ENCODE data around the gene HS1BP3.

The HS1BP3 gene

DNA sequence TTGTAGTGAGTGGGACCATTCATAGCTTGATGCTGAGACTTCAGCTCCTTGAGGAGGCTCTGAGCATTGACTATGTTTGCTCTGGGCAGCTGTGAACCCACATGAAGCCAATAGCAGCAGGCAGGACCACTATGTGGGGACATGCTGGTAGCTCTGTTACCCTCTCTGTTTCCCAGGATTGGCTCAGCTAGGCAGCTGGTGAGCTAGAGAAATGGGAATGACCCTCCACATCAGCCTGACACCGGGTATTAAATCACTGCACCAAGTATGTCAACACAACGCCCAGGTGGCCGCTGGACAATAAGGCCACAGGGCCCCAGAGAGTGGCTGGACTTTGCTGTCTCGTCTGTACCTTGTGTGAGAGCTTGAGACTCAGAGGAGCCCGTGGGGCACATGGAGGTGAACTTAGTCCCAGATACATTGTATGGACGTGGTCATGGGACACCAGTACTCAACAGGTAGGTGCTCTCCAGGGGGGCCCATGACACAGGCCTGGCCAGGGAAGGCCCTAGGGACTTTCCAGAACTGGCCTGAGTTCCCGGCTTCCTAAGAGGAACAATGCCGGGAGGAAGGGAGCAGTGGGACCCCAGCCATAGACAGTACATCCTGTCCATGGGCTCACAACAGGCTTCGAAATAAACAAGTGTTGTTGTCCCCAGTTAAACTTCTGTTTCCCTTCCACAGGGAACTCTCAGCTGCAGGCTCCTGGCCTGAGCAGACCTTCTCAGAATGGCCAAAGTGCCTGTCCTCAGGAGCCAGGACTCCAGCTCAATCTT is 35.2 kb downstream of the HS1BP3 start:
- DNase-seq, result no peak

DNA sequence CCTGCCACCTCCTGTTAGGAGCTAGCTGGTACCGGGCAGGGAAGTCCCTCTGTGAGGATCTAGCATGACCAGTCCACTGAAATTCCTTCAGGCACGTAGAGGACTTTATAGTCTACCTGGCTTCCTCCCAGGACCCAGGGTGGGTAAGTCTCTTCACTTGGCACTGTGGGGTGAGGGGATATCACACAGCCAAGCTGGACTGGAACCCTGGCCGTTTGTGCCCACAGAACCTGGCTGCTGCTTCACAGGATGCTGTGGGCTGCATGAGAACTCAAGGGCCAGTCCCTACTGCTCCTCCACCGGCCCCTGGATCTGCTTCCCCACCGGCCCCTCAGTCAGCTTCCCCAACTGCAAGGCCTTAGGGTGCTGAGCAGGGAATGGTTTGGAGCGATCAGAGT is 35.8 kb downstream of the HS1BP3 start:
- DNase-seq, result no peak

GRCh38 chr2:20614201-20615067 is 36.5 kb downstream of the HS1BP3 start:
- DNase-seq, result peak; percentile 55

DNA sequence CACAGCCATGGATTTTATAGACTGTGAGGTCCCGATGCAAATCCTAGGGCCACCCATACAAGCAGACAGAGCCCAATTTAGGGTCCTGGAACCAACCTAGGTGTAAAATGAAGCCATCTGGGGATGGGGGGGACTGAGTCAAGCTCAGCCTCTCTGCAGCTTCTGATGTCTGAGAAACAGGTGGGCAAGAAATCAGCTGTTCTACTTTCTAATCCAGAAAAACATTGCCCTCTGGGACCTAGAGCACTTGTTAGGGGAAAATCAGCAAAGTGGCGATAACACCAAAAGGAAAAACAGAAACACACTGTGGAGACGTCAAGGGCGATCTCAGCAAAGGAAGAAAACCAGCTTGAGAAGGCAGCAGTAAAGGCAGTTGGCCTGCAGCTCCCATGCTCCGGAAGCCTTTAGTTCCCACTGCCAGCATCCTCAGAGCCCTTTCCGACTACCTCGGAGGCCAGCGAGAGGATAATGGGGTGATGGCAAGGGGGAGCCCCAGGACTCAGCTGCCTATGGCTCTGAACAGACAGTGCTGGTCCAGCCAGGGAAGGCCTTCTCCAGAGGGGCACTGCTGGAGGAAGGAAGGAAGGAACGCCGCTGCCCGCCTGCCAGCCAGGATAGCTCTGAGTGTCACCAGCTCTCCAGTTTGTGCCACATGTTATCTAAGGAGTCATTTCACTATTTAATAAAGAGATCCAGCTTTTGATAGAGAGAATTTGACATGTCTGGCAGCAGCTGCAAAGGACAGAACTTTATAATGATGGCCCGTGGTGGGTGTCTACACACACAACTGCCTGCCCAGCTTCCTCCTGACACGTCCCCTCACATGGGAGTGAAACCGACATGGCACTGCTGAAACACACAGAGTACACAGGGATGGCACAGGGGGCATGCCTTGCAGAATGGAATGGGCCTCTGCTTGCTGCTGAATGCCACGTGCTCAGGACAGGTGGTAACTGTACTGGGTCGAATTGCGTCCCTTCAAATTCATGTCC is 37.7 kb downstream of the HS1BP3 start:
- no peak for DNase-seq

DNA sequence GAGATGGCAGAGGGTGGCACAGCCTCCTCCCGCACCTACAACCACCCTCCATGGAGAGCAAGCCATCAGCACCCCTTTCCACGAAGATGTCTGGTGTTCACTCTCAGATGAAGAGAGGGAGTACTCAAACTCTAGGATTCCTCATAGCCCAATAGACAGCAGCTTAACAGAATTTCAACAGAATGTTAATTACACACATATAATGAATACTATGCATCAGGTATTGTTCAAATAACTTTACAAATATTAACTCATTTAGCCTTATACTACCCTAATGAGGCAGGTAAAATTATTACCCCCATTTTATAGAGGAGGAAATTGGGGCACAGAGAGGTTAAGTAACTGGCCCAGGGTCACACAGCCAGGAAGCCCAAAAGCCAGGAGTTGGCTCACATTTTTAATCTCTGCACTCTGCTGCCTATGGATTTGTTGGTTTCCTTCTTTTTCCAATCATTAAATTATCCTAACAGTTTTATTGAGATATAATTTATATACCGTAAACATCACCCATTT is 39.0 kb downstream of the HS1BP3 start:
- no peak for DNase-seq

- no peak for DNase-seq
These were observed 39.6 kb downstream of the HS1BP3 start for GRCh38 chr2:20611077-20611843.

GRCh38 chr2:20609995-20610357 is 40.9 kb downstream of the HS1BP3 start:
- no peak for DNase-seq

DNA sequence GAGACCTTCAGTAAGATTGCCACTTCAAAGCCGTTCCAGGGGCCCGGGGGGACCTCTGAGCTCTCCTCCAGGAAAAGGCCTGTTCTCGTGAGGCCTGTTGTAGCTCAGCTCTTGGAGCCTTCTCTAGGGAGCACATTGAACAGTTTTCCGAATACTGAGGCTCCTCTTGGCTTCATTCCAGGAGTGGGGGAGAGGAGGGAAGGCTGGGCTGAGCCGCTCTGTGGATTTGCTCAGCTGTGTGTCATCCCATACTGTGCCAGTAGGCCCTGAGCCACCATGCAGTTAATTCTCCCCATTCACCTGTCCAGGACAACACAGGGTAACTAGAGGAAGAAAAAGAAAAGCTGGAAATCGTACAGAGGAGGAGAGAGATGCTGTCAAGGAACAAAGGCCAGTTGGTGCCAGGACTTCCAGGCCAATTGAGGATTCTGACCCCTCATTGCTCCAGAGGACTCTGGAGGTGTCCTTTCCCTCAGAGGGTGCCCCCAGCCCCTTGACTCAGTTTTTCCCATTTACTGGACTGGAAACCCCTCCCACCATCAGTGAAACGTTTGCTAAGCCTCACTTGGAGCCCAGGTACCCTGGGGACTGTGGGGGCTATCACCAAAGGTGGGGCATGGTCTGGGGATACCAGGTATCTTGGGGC is 41.4 kb downstream of the HS1BP3 start:
- peak; percentile 50 for DNase-seq

DNA sequence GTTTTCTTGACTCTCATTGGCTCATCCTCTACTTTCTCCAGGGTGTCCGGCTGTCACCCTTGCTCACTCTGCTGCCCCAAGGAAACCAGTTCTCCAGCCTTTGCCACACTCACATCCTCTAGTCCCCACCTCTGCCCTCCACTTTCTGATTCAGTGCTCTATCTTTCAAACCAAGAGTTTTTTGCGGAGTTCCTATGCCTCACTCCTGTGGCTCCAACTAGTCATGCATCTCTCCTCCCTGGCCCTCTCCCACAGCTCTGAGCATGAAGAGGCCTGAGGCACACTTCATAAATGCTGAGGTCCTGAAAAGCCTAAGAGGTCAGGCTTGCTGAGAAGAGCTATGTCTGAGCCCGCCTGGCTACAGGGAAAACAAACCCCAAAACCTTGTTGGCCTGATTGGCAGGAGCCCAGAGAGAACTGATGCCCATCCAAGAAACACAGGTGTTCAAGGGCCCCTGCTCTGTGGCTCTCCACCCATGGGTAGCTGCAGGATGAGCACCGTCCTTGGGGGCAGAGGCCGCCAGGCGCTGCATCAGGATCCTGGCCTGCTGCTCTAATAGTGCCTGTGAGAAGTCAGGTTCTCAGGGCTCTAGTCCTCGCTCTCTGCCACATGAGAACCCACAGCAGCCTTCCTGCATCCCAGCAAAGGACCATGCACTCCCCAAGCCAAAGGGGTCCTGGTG is 42.1 kb downstream of the HS1BP3 start:
- DNase-seq, result peak; percentile 50

- DNase-seq, result no peak
These were observed 43.5 kb downstream of the HS1BP3 start for GRCh38 chr2:20607446-20607845.

DNA sequence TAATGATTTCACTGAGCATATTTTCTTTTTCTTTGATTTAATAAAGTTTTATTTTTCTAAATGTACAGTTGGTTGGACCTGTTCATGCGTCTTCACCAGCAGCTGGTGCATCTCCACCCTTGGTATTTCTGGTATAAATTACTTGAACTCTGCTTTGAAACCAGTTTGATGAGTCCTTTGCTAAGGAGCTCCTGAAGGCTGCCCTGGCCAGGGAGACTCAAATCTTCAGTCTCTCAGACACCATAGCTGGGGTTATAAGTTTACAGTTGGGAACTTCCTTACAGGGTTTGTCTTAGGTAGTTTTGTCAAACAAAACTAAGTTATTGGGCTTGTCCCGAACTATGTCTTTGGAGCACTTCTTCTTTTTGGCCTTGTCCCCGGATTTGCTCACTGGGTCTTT is 44.7 kb downstream of the HS1BP3 start:
- no peak for DNase-seq

GRCh38 chr2:20604951-20605381 is 45.9 kb downstream of the HS1BP3 start:
- no peak for DNase-seq

DNA sequence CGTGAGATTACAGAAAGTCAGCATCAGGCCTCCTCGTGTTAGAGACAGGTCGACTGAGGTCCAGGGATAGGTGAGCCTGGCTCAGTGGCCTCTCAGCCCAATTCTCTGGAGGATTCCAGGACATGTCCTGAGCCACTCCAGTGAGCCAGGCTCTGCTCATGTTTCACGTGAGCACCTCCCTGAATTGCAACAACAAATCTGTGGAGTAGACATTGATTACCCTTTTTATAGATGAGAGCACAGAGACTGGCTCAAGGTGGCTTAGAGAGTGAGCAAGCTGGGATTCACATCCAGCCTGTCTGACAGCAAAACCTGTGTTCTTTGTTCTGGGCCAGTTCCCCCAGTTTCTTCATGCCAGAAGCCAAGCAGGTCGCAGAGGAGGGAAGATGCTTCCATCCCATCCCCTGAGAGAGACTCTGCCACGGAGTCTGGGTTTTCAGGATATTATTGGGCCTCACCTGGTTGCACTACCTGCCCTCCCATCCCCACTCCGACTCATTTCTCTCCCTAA is 46.4 kb downstream of the HS1BP3 start:
- DNase-seq, result no peak

- no peak for DNase-seq
These were observed 47.1 kb downstream of the HS1BP3 start for GRCh38 chr2:20603791-20604190.

GRCh38 chr2:20602803-20603202 is 48.1 kb downstream of the HS1BP3 start:
- DNase-seq, result no peak

GRCh38 chr2:20600756-20601325 is 50.1 kb downstream of the HS1BP3 start:
- DNase-seq, result no peak

DNA sequence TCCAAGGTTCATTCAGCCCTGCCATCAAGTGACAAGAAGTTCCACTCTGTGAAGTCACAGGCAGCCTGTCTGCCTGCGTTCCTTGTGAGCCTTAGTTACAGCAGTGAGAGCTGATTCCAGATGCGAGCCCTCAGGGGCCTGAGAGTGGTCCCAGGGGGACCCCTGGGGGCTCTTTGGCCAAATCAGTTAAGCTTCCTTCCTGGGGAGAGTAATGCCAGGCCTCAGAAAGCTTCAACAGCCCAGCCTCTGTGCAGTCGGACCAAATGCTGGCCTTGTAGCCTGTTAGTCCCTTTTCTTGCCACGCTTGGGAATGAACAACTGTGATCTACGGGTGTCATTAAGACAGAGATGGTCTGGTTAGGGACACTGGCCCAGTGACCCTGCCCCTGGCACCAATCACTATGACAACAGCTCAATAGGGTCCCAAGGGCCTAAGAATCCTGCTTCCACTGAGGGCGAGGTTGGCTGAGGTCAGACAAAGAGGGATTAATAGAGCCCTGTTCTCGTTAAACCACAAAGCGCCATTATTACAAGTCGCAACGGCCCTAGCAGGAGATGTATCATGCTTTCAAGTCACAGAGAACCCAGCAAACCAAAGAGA is 50.9 kb downstream of the HS1BP3 start:
- DNase-seq, result no peak

DNA sequence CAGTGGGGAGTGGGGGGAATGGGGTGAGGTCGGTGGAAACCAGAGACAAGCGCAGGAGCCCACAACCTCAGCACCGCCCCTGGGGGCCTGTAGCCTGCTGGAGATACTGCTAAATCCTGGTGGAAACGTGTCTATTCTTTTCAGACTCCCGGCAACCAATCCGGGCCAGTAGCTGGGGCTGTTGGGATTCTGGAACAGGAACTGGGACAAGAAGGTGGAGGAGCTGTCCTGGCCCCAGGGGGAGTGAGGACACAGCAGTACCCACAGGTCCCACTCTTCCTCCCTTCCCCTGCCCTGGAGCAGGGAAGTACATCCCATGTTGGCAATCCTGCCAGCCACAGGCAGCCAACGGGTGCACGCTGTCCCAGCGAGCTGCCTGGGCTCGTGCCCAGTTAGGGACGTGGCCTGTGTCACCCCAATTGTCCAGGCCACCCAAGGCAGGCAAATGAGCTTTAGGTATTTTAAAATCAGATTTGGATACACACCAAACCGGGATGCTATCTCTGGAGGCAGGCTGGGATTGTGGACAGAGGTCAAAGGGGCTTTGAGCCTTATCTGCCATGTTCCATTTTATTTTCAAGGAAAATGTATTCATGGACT is 51.8 kb downstream of the HS1BP3 start:
- no peak for DNase-seq

GRCh38 chr2:20597860-20598183 is 53.1 kb downstream of the HS1BP3 start:
- DNase-seq, result no peak
